Stomach smooth muscle (tissue), 2 donors: ENCODE data around the gene SPRY4.

Experiments used
- H3K27ac ChIP-seq: one replicate; pipeline ENCODE4 v1.7.0; 2013; ENCODE audit warnings: mild to moderate bottlenecking, low read length, inconsistent platforms
- H3K27me3 ChIP-seq, 2 donors: one replicate each; pipeline ENCODE4 v1.7.0; 2013; ENCODE audit warnings: low read length in 2 of 2; ENCODE audit not compliant: insufficient read depth in 2 of 2, control insufficient read depth in 1 of 2
- H3K36me3 ChIP-seq, 2 donors: one replicate each; pipeline ENCODE4 v1.7.0; 2013; ENCODE audit warnings: low read length in 2 of 2; ENCODE audit not compliant: control insufficient read depth in 2 of 2, insufficient read depth in 2 of 2
- H3K4me1 ChIP-seq: one replicate; pipeline ENCODE4 v1.7.0; 2013; ENCODE audit warnings: low read length; ENCODE audit not compliant: control insufficient read depth, insufficient read depth
- H3K4me3 ChIP-seq, 2 donors: one replicate each; pipeline ENCODE4 v1.7.0; 2013; ENCODE audit warnings: low read length in 2 of 2
- H3K9ac ChIP-seq, 2 donors: one replicate each; pipeline ENCODE4 v1.7.0; 2013; ENCODE audit warnings: low read length in 2 of 2, mild to moderate bottlenecking in 1 of 2
- H3K9me3 ChIP-seq, 2 donors: one replicate each; pipeline ENCODE4 v1.7.0; 2013; ENCODE audit warnings: low read length in 2 of 2; ENCODE audit not compliant: control insufficient read depth in 2 of 2
- donor health status: healthy.
- donor health status: Pancreatic carcinoma.

SPRY4 gene

GRCh38 chr5:142263346-142263745 is 61.5 kb downstream of the SPRY4 start:
- H3K36me3 ChIP-seq = no peaks in the 10 kb centered on the region
- H3K4me1 ChIP-seq = no peaks in the 10 kb centered on the region
- H3K27me3 ChIP-seq = no peaks in the 10 kb centered on the region
- no peak overlapping the region for H3K27ac ChIP-seq
- H3K9me3 ChIP-seq = no peaks in the 10 kb centered on the region
- H3K4me3 ChIP-seq = no peak overlapping the region
- H3K9ac ChIP-seq = no peak overlapping the region

DNA sequence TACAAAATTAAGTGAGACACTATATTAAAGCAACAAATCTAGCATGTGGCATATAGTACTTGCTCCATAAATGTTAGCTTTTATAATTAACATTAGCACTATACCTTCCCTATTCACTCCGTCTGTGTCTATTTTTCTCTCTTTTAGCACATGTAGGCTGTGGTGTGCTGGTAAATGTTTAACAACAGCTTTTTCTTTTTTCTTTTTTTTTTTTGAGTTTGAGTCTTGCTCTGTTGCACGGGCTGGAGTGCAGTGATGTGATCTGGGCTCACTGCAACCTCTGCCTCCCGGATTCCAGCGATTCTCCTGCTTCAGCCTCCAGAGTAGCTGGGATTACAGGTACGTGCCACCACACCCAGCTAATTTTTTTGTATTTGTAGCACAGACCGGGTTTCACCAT is 62.1 kb downstream of the SPRY4 start:
- H3K4me1 ChIP-seq = no peaks in the 10 kb centered on the region
- no peaks in the 10 kb centered on the region for H3K9me3 ChIP-seq
- H3K36me3 ChIP-seq = no peaks in the 10 kb centered on the region
- no peak overlapping the region for H3K9ac ChIP-seq
- no peak overlapping the region for H3K27ac ChIP-seq
- no peak overlapping the region for H3K4me3 ChIP-seq
- no peaks in the 10 kb centered on the region for H3K27me3 ChIP-seq
